HG02840 (cell line): ENCODE measurements around the gene ARPC4.
"Not testable (repeated sequence)": the region's sequence is repeated elsewhere in the genome, so short reads cannot be mapped to it uniquely, and the experiment has no call there.

Source experiments
- ATAC-seq: cut with Tn5 transposase; IDR thresholded peaks from one replicate; pipeline ENCODE4 v1.9.1; 2021; ENCODE audit warnings: mild to moderate bottlenecking, moderate library complexity, moderate number of reproducible peaks; ENCODE audit not compliant: unreplicated experiment, low FRiP score

ARPC4 gene

GRCh38 chr3:9848860-9849259, 56.0 kb downstream of the ARPC4 start:
- ATAC-seq = not testable (repeated sequence)

- not testable (repeated sequence) for ATAC-seq
Measured at GRCh38 chr3:9851383-9851782, 58.5 kb downstream of the ARPC4 start.

- not testable (repeated sequence) for ATAC-seq
Measured at GRCh38 chr3:9851926-9852325, 59.0 kb downstream of the ARPC4 start.

GRCh38 chr3:9852528-9852927, 59.6 kb downstream of the ARPC4 start:
- ATAC-seq = no peak

GRCh38 chr3:9854291-9854940, 61.5 kb downstream of the ARPC4 start:
- not testable (repeated sequence) for ATAC-seq

GRCh38 chr3:9855594-9855993, 62.7 kb downstream of the ARPC4 start:
- ATAC-seq = no peak
